ENCODE measurements around the gene SPEN.

- TF ChIP-seq, protein P1, sequence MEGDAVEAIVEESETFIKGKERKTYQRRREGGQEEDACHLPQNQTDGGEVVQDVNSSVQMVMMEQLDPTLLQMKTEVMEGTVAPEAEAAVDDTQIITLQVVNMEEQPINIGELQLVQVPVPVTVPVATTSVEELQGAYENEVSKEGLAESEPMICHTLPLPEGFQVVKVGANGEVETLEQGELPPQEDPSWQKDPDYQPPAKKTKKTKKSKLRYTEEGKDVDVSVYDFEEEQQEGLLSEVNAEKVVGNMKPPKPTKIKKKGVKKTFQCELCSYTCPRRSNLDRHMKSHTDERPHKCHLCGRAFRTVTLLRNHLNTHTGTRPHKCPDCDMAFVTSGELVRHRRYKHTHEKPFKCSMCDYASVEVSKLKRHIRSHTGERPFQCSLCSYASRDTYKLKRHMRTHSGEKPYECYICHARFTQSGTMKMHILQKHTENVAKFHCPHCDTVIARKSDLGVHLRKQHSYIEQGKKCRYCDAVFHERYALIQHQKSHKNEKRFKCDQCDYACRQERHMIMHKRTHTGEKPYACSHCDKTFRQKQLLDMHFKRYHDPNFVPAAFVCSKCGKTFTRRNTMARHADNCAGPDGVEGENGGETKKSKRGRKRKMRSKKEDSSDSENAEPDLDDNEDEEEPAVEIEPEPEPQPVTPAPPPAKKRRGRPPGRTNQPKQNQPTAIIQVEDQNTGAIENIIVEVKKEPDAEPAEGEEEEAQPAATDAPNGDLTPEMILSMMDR (IDR thresholded peaks at IDR 0.05), result no peak
- no peak for TF ChIP-seq POLR2A (IDR thresholded peaks at IDR 0.05)
Measured at GRCh38 chr1:15833842-15834405, 13.6 kb upstream of the SPEN start.

All from vagina (tissue), 2 donors.